BE2C (cell line): ENCODE data around the gene FAM3A.
"Not testable (repeated sequence)": the region's sequence is repeated elsewhere in the genome, so short reads cannot be mapped to it uniquely, and the experiment has no call there.

Experiments
- DNase-seq: peaks from one replicate; pipeline ENCODE4 v3.0.0-alpha.2; 2020
- H3K27me3 ChIP-seq: fragments of 250-450 bp; sonication (Bioruptor Pico); 2 replicates; pipeline ENCODE4 v1.5.1; 2020; ENCODE audit warnings: mild to moderate bottlenecking
- H3K36me3 ChIP-seq: fragments of 250-450 bp; sonication (Bioruptor Pico); 2 replicates; pipeline ENCODE4 v1.5.1; 2020; ENCODE audit warnings: mild to moderate bottlenecking
- H3K4me1 ChIP-seq: fragments of 250-450 bp; sonication (Bioruptor Pico); 2 replicates; pipeline ENCODE4 v1.5.1; 2020
- H3K4me3 ChIP-seq: 2 replicates; pipeline ENCODE4 v1.5.1; 2011; ENCODE audit warnings: low read depth, low read length
- H3K9me3 ChIP-seq: fragments of 250-450 bp; sonication (Bioruptor Pico); 2 replicates; pipeline ENCODE4 v1.5.1; 2020
- TF ChIP-seq, protein P1 (sequence below): IDR thresholded peaks from 2 replicates; pipeline ENCODE4 v1.5.1; 2012; ENCODE audit warnings: mild to moderate bottlenecking, low read depth, low read length

Gene FAM3A

DNA sequence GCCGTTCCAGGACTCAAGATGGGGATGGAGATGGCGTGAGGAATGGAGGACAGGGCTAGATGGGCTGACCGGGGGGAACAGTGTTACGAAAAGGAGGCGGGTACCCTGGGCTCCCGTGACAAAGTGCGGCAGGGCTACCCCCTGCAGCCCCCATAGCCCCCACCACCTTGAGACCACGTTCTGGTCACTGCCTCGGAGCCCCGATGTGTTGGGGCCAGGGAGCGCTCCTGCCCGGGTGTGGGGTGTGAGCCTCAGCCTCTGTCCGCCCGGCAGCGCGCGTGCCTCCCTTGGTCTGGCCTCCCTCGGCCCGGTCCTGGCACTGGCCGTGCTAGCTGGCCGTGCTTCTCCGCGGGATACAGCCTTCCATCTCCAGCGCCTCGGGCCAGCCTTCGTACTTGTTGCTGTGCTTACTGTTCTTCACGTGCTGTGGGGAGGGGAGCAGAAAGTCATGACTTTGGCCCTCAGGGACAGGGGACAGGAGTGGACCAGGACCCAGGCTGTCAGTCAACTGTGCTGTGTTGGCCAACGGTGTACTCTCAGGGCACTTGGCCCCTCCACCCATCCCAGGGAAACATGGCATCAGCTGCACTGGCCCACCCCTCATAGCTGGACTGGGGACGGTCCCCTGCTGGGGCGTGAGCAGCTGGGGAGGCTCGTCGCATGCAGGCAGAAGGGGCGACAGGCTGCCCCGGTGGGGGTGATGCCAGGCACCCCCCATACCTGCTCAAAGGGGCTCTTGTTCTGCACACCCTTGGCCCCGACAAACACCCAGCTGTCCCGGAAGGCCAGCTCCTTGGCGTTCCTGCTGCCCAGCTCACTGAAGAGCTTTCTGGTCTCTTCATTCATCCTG, 9.3 kb downstream of the FAM3A start:
- Histone ChIP-seq H3K4me1 (no peaks in the 10 kb centered on the region), H3K4me3 (no peak overlapping the region), H3K27me3 (no peaks in the 10 kb centered on the region), H3K9me3 (no peaks in the 10 kb centered on the region), H3K36me3 (no peaks in the 10 kb centered on the region)
- DNase-seq = no peak
- TF ChIP-seq, protein P1, sequence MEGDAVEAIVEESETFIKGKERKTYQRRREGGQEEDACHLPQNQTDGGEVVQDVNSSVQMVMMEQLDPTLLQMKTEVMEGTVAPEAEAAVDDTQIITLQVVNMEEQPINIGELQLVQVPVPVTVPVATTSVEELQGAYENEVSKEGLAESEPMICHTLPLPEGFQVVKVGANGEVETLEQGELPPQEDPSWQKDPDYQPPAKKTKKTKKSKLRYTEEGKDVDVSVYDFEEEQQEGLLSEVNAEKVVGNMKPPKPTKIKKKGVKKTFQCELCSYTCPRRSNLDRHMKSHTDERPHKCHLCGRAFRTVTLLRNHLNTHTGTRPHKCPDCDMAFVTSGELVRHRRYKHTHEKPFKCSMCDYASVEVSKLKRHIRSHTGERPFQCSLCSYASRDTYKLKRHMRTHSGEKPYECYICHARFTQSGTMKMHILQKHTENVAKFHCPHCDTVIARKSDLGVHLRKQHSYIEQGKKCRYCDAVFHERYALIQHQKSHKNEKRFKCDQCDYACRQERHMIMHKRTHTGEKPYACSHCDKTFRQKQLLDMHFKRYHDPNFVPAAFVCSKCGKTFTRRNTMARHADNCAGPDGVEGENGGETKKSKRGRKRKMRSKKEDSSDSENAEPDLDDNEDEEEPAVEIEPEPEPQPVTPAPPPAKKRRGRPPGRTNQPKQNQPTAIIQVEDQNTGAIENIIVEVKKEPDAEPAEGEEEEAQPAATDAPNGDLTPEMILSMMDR = no peak

DNA sequence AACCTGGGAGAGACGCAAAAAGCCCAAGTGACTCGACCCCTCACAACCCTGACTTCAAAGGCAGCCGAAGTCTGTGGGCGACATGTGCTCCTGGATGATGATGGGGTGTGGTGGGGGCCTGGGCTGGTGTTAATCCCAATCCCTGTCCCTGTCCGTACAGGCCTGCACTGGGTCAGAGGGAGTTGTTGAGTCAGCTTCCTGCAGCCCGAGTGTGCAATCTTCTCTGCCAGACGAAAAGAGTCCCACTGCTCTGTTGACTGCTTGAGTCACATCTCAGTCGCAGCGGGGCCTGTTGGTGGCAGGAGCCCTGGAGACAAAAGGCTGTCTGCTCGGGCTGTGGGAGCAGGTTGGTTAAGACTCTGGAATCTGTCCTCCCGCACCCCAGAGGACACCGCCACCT, 10.3 kb downstream of the FAM3A start:
- Histone ChIP-seq H3K36me3 (no peaks in the 10 kb centered on the region), H3K9me3 (no peaks in the 10 kb centered on the region), H3K4me1 (no peaks in the 10 kb centered on the region), H3K27me3 (no peaks in the 10 kb centered on the region), H3K4me3 (no peak overlapping the region)
- DNase-seq = no peak
- TF ChIP-seq, protein P1 = no peak

- H3K4me3 ChIP-seq = no peak overlapping the region
- TF ChIP-seq, protein P1 = no peak
- no peaks in the 10 kb centered on the region for H3K27me3 ChIP-seq
- no peaks in the 10 kb centered on the region for H3K9me3 ChIP-seq
- H3K36me3 ChIP-seq = no peaks in the 10 kb centered on the region
- no peaks in the 10 kb centered on the region for H3K4me1 ChIP-seq
- no peak for DNase-seq
These were observed 13.0 kb downstream of the FAM3A start for GRCh38 chrX:154502989-154503388.

GRCh38 chrX:154502098-154502497, 13.9 kb downstream of the FAM3A start:
- TF ChIP-seq, protein P1 = no peak
- Histone ChIP-seq H3K36me3 (no peaks in the 10 kb centered on the region), H3K4me3 (no peak overlapping the region), H3K4me1 (no peaks in the 10 kb centered on the region), H3K9me3 (no peaks in the 10 kb centered on the region), H3K27me3 (no peaks in the 10 kb centered on the region)
- DNase-seq = no peak

GRCh38 chrX:154501423-154501822, 14.6 kb downstream of the FAM3A start:
- H3K9me3 ChIP-seq, H3K4me1 ChIP-seq, H3K27me3 ChIP-seq, H3K4me3 ChIP-seq, DNase-seq, H3K36me3 ChIP-seq: not testable (repeated sequence)

DNA sequence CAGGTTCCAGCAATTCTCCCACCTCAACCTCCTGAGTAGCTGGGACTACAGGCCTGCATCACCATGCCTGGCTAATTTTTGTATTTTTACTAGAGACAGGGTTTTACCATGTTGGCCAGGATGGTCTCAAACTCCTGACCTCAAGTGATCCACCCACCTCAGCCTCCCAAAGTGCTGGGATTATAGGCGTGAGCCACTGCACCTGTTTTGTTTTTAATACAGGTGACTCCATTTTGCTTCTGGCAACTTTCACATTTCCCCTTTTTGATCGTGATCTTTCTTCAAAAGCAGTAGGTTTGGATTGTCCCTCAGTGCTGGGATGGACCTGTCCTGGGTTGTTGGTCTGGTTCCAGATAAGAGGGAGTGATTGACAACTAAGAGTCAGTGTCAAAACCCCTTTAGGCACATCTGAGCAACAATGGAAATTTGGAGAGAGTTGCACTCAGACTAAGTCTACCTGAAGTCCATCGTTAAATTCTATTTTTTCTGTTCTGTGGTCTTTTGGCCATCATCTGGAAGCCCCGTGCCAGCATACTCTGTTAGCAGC, 19.4 kb downstream of the FAM3A start:
- not testable (repeated sequence) for H3K4me1 ChIP-seq, H3K36me3 ChIP-seq, H3K9me3 ChIP-seq, DNase-seq, H3K4me3 ChIP-seq, H3K27me3 ChIP-seq

GRCh38 chrX:154495472-154495922, 20.5 kb downstream of the FAM3A start:
- Histone ChIP-seq H3K36me3 (no peaks in the 10 kb centered on the region), H3K9me3 (no peaks in the 10 kb centered on the region), H3K27me3 (no peaks in the 10 kb centered on the region), H3K4me1 (no peaks in the 10 kb centered on the region), H3K4me3 (no peak overlapping the region)
- no peak for DNase-seq
- TF ChIP-seq, protein P1 = no peak
